NCI-H446 treated with DMSO at 0.1 percent for 48 hours (cell line): ENCODE measurements around the gene S1PR3.

Experiments used
- DNase-seq: peaks from one replicate; lab custom pipeline; 2025; lab: John Stamatoyannopoulos, UW

Gene S1PR3

DNA sequence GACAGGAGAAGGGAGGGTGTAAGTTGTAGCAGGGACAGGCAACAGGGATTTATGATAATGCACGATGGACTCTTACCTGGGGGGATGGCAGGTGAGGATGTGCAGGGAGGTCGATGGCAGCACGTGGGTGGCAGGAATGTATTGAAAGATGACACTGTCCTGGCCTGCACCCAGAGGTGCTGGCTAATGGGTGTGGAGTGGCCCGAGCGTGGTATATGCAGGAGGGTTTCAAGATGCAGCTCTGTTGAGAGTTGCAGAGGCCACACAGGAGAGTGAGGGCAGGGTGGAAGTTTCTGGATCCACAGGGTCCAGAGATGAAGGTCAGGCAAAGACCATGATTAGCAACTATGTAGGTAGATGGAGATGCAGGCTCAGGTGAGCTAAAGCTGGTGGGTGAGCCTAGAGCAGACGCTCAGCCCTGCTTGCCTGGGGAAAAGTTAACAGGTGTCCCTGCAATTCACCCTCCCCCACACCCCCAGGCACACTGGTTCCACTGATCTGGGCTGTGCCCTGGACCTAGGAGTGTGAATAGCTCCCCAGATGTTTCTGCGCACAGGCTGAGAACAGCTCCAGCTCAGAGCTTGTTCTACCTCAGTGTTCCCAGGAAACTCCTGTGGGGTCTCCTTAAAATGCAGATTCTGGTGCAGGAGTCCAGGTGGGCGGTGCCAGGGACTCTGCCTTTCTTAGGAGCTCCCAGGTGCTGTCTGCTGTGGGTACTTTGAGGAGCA lies 21.5 kb upstream of the S1PR3 start:
- no peak for DNase-seq

- no peak for DNase-seq
Observed at GRCh38 chr9:88971131-88971960, 19.9 kb upstream of the S1PR3 start.

GRCh38 chr9:88972401-88972800 lies 18.9 kb upstream of the S1PR3 start:
- no peak for DNase-seq

GRCh38 chr9:88973281-88974045 lies 17.8 kb upstream of the S1PR3 start:
- no peak for DNase-seq

DNA sequence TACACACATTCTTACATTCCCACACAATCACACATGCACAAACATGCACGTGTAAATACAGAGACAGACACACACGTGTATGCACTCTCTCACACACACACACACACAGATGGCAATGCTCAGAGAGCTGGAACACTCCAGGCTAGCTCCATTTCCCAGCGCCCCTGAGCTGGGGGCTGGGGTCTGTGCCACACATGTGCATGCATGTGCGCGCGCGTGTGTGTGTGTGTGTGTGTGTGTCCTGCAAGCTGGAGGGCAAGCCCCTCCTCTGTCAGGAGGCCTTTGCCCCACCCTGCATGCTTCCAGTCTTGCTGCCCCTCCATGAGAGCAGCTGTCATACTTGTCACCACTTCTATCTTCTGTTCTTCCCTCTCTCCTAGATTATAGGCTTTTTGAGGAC lies 16.6 kb upstream of the S1PR3 start:
- no peak for DNase-seq

DNA sequence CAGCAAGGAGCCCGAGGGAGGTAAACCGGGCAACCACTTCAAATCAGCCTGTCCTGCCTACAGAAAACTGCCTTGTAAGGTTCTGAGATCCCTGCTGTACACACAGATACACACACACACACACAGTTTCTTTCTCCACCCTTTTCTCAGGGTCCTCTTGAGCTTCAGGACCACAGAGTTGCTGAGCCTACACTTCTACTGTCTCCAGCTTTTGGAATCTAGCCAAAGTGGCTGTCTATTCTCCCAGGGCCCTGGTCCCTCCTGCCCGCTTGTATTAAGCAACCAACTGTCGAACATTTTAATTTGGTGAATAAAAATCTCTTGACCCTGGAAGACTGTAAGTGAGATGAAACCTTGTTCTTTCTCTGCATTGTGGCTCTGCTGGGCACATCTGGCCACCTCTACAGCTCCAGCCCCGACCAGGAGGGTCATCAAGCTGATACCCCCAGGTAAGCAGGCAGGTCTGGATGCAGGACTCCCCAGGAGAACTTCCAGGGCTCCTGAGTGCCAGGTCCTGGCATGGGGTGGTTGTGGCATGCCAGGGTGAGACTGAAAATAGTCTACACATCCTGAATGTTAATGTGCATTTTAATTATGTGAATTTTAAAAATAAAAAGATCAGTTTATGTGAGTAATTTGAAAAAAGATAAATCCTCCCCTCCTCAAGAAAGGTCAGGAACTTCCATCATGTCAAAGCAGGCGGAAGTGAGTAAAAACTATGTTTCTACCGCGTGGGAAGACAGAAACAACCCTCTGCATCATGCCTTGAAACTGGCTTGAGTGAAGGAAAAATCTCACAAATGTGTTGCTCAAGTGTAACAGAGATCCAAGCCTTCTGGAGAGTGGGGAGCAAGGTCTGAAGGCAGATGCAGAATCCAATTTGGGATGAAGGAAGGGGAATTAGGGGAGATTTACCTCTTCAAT lies 15.0 kb upstream of the S1PR3 start:
- DNase-seq: no peak

GRCh38 chr9:88976890-88977257 lies 14.4 kb upstream of the S1PR3 start:
- no peak for DNase-seq

DNA sequence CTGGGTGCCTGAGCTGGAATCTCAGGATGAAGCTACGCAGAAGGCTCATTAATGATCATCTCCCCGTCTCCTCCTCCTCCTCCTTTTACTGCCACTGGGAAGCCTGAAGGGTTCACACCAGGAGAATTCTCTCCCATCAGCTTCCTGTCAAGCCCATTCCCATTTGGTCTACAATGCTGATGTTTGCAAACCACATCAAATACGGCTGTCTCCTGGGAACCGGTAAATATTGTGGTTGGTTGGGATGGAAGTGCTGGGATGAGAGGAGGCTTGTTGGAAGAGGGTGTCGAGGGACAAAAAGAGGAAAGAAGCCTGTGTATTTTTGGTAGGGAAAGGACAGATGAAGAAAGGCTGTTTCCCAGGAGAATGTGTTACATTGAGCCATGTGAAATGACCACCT lies 13.2 kb upstream of the S1PR3 start:
- DNase-seq: no peak

DNA sequence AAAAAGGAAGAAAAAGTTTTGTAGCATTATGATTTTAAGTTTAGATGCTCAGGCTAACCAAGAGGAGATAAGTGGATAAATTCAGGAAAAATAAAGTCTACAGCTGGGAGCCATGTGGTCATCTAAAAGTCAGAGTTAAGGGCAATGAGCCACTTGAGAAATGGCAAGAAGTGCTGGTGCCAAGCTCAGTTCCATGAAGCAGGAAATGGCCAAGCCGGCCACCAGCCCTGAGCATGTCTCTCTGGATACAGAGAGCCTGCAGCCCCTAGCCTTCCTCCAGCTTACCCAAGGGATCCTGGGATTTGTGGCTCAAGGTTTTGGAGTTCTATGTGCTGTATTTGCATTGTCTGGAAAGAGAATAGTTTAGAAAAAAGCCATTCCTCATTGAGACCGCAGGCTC lies 12.2 kb upstream of the S1PR3 start:
- no peak for DNase-seq

GRCh38 chr9:88979791-88980190 lies 11.5 kb upstream of the S1PR3 start:
- DNase-seq: no peak

- DNase-seq: peak; percentile 0
Observed at GRCh38 chr9:88980740-88981203, 10.5 kb upstream of the S1PR3 start.

DNA sequence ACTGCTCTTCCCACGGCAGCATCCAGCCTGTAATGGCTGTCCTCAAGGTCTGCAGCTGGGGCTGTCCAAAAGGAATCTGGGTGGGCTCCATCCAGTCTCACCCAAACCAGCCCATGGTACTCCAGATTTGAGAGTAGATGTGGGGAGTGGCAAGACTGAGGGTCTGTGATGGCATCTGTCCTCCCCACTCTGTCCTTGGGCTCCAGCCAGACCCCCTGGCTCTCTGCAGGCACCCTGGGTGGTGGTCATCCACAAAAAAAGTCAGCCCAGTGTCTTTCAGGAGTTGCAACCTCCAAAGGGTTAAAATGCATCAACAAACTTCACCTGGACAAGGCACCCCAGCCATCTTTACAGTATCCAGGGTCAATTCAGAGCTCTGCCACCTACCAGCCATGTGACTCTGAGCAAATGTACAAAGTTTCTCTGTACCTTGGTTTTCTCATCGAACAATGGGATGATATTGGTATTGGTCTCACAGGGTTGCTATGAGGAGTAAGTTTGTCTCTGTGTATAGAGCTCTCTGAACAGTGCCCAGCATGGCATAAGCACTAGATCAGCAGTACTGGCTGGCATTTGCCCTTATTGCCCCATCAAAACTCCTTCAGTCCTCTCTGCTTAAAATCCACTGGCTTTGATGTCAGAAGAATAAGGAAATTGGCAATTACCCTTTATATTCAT lies 7.3 kb upstream of the S1PR3 start:
- no peak for DNase-seq

DNA sequence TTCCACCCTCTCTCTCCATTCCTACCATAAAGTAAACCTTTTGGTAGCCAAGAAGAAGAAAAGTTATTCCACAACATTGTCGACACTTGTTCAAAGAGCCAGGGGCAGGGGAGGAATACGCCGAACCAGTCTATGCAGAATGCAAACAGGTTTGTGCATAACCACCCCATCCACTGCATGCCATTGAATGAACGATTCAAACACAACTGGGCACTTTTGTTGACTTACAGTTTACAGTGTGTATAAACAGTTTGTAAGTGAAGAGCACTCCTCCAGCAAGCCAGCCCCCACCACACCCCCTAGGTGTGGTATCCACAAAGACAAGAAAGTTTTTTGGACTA lies 6.8 kb upstream of the S1PR3 start:
- no peak for DNase-seq

GRCh38 chr9:88985616-88986015 lies 5.7 kb upstream of the S1PR3 start:
- no peak for DNase-seq

DNA sequence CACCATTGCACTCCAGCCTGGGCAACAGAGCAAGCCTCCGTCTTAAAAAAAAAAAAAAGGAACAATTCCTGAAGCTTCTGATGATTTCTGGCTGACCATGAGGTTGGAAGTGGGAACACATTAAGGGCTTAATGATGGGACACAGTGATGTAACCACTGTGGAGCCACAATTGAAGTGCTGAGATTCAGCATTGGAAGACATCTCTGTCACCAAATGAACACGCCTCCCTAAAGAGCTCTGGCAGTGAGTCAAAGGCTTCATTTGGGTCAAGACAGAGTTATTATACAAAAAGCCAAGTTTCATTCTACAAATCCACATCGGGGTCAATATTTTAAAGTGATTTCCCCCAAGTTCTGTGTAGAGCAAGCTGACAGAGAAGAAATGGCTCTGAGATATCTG lies 4.5 kb upstream of the S1PR3 start:
- no peak for DNase-seq

DNA sequence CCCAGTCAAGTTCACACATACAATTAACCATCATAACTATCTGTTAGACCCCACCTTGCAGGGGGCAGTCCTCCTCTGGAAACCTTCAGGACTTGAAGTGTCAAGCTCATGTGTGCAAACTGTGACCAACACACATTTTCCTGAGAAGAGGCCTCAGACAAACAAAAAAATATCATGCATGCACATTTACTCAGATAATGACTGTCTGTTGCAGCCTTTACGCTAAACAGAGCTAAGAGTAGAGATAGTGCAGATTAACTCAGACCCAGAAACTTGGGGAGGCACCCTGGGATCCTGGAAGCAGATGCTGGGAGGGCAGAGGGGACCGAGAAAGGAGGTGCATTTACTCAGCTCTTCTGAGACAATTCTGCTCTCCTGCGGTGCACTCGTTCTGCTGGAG lies 3.6 kb upstream of the S1PR3 start:
- no peak for DNase-seq

GRCh38 chr9:88988796-88989641 lies 2.2 kb upstream of the S1PR3 start:
- DNase-seq: no peak

DNA sequence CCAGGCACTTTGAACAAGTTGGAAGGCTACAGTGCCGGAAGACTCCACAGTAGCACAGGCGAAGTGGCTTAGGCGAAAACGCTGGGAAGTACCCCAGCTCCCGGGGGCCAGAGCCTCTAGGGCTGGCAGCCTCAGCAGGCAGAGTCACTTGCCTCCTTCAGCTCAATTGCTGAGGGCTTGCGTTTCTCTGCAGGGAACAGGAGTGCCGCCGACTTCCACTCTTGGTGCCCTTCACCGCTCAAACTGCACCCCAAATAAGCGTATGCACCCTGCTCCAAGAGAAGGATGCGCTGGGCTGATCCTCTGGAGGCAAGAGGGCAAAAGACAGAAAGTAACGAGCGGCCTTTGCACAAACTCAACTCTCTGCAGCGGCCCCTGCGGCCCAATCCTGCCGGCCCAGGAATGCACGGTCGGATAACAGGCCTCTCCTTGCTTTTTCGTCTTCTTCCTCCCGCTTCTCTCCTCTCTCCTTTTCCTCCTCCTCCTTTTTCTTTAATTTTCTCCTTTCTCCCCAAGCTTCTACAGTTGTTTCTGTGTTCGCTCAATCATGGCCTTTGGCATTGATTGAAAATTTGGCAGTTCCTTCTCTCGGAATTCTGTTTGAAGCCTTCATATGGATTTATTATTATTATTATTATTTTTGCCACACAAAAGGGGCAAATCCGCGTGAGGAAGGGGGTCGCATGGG lies 1.1 kb upstream of the S1PR3 start:
- no peak for DNase-seq

- DNase-seq: no peak
Observed at GRCh38 chr9:88990729-88991065, 571 bp upstream of the S1PR3 start.

DNA sequence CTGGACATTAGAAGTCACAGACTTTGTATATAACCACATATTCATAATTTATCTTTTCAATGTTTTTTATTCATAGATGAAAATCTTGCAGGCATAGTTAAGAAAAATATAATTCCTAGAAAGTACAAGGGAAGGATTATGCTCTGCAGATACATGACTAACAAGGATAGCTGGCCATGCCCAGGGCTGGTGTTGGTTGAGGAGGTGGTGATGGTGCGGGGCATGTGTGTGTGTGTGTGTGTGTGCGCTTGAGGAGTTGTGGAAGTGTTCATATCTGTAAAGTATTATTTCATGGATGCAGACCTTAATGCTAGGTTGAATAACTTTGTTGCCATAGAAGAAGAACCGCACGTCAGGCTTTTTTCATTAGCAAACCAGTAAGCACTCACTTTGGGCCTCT lies 1.3 kb downstream of the S1PR3 start:
- DNase-seq: no peak
